Thoracic aorta (tissue), 2 donors: ENCODE data around the gene PRTFDC1. TPM values are rescaled to one million over a fixed set of nuclear protein-coding genes. Genes with fewer than 3 reads are reported as not detected.
A peak's percentile ranks its signal among the peaks of the same experiment; 100 is the strongest.

ENCODE experiments used
- ATAC-seq: fragments of 150-250 bp; one replicate; pipeline ENCODE4 v1.8.0; 2017; ENCODE audit warnings: low read depth; ENCODE audit not compliant: insufficient number of reproducible peaks, low FRiP score
- DNase-seq: peaks from one replicate; pipeline ENCODE4 v3.0.0-alpha.2; 2020; ENCODE audit warnings: low spot score
- H3K27ac ChIP-seq, 2 donors: fragments of 200-600 bp; sonication (generic); 1 replicate in 1 of 2; 2 replicates in 1 of 2; pipeline ENCODE4 v1.5.1; 2016; ENCODE audit warnings: mild to moderate bottlenecking in 2 of 2, moderate library complexity in 2 of 2
- H3K27me3 ChIP-seq: fragments of 200-600 bp; sonication (generic); replicated peaks from 2 replicates; pipeline ENCODE4 v1.6.0; 2016; ENCODE audit warnings: mild to moderate bottlenecking; ENCODE audit not compliant: insufficient read depth
- H3K36me3 ChIP-seq: fragments of 200-600 bp; sonication (generic); one replicate; pipeline ENCODE4 v1.5.1; 2016
- H3K4me1 ChIP-seq, 2 donors: fragments of 200-600 bp; sonication (generic); 1 replicate in 1 of 2; 2 replicates in 1 of 2; pipeline versions ENCODE4 v1.5.1 to v1.6.0; 2016; ENCODE audit warnings: low read depth in 2 of 2, mild to moderate bottlenecking in 1 of 2; ENCODE audit not compliant: control insufficient read depth in 1 of 2
- H3K4me3 ChIP-seq: fragments of 200-600 bp; sonication (generic); 2 replicates; pipeline ENCODE4 v1.5.1; 2016; ENCODE audit warnings: mild to moderate bottlenecking
- H3K9me3 ChIP-seq: fragments of 200-600 bp; sonication (generic); 2 replicates; pipeline ENCODE4 v1.5.1; 2016
- CTCF ChIP-seq: fragments of 200-600 bp; sonication (generic); IDR thresholded peaks from one replicate; pipeline ENCODE4 v1.5.1; 2019; ENCODE audit warnings: antibody characterized with exemption
- total RNA-seq, 2 donors: library from RNA; depleted of rRNA; stranded (reverse); fragments of >200 nt; gene quantifications; one replicate each; pipeline versions ENCODE4 v1.1.0 to v1.2.3, GENCODE V29; 2016

The PRTFDC1 gene
- total RNA-seq, 2 donors from 2014 or later, result 6.2 to 7.3 TPM

- Histone ChIP-seq H3K4me3 (no peak overlapping the region), H3K36me3 (no peaks in the 10 kb centered on the region), H3K27me3 (no peaks in the 10 kb centered on the region), H3K9me3 (no peaks in the 10 kb centered on the region), H3K27ac (no peak overlapping the region), H3K4me1 (peaks cover 9 to 10% of the 10 kb centered on the region in 2 donors)
- ATAC-seq, result no peak
- no peak for DNase-seq
- no peak for TF ChIP-seq CTCF
These were observed 82.9 kb downstream of the PRTFDC1 start for GRCh38 chr10:24869354-24870015.

- H3K27ac ChIP-seq, result no peak overlapping the region
- H3K4me3 ChIP-seq, result peak overlapping the region; percentile 51
- no peak for DNase-seq
- ATAC-seq, result peak; percentile 45
- TF ChIP-seq CTCF, result no peak
- H3K27me3 ChIP-seq, result no peaks in the 10 kb centered on the region
- H3K9me3 ChIP-seq, result no peaks in the 10 kb centered on the region
- H3K4me1 ChIP-seq, result peaks cover 4 to 9% of the 10 kb centered on the region in 2 donors
- no peaks in the 10 kb centered on the region for H3K36me3 ChIP-seq
These were observed 85.5 kb downstream of the PRTFDC1 start for GRCh38 chr10:24866604-24867583.

GRCh38 chr10:24865783-24866182, 86.6 kb downstream of the PRTFDC1 start:
- Histone ChIP-seq H3K36me3 (no peaks in the 10 kb centered on the region), H3K4me3 (no peak overlapping the region), H3K27me3 (no peaks in the 10 kb centered on the region), H3K4me1 (peaks cover 0 to 9% of the 10 kb centered on the region in 2 donors), H3K9me3 (no peaks in the 10 kb centered on the region), H3K27ac (no peak overlapping the region)
- no peak for ATAC-seq
- no peak for TF ChIP-seq CTCF
- no peak for DNase-seq

GRCh38 chr10:24862589-24862988, 89.8 kb downstream of the PRTFDC1 start:
- H3K27ac ChIP-seq, result no peak overlapping the region
- H3K9me3 ChIP-seq, result no peaks in the 10 kb centered on the region
- H3K36me3 ChIP-seq, result no peaks in the 10 kb centered on the region
- no peak overlapping the region for H3K4me3 ChIP-seq
- peaks cover 0 to 9% of the 10 kb centered on the region in 2 donors for H3K4me1 ChIP-seq
- no peaks in the 10 kb centered on the region for H3K27me3 ChIP-seq
- no peak for TF ChIP-seq CTCF
- no peak for ATAC-seq
- DNase-seq, result no peak
